ENCODE data around the gene TEAD1.

Gene TEAD1

DNA sequence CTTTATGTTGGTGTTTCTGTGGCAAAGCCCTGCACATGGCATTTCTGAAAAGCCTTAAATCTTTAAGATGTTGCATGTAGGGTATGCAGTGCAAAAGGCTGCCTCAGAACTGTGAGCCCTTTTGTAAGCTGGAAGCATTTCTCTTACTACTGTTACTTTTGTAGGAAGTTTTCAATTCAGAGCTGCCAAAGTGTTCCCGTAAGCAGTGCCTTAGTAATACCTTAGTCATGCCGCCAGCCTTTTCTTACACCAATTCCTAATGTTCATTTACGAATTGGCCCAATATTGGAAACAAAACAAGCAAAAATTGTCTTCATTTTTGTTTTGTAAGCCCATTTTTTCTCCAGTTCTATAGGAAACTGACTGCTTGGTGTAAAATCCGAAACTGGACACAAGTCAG is 267.4 kb downstream of the TEAD1 start:
- TF ChIP-seq POLR2AphosphoS5 (IDR thresholded peaks at IDR 0.05; ENCODE audit: low read depth, low read length) = no peak
- TF ChIP-seq, protein P1, sequence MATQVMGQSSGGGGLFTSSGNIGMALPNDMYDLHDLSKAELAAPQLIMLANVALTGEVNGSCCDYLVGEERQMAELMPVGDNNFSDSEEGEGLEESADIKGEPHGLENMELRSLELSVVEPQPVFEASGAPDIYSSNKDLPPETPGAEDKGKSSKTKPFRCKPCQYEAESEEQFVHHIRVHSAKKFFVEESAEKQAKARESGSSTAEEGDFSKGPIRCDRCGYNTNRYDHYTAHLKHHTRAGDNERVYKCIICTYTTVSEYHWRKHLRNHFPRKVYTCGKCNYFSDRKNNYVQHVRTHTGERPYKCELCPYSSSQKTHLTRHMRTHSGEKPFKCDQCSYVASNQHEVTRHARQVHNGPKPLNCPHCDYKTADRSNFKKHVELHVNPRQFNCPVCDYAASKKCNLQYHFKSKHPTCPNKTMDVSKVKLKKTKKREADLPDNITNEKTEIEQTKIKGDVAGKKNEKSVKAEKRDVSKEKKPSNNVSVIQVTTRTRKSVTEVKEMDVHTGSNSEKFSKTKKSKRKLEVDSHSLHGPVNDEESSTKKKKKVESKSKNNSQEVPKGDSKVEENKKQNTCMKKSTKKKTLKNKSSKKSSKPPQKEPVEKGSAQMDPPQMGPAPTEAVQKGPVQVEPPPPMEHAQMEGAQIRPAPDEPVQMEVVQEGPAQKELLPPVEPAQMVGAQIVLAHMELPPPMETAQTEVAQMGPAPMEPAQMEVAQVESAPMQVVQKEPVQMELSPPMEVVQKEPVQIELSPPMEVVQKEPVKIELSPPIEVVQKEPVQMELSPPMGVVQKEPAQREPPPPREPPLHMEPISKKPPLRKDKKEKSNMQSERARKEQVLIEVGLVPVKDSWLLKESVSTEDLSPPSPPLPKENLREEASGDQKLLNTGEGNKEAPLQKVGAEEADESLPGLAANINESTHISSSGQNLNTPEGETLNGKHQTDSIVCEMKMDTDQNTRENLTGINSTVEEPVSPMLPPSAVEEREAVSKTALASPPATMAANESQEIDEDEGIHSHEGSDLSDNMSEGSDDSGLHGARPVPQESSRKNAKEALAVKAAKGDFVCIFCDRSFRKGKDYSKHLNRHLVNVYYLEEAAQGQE (IDR thresholded peaks at IDR 0.05; ENCODE audit: insufficient read depth in 1 of 2, low read depth in 2 of 2, low read length in 2 of 2) = no peak

DNA sequence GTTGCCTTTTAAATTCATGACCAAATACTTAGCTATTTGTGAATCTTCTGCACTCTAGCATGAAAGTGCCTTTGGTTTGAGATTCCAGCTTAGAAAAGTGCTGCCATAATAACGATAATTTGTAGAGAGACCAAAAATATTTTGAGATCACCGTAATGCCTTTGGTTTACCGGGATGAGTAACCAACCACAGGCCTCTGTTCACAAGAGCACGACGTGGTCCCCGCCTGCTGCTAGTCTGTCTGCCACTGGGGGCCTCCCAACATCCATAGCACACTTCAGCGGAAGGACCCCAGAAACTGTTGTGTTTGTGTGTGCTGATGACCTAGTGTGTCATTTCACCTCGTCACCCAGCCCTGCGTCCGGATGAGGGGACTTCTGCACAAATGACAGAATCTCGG is 267.9 kb downstream of the TEAD1 start:
- no peak for TF ChIP-seq TAF1 (IDR thresholded peaks at IDR 0.05; ENCODE audit: borderline replicate concordance, insufficient read depth, low read length)
- TF ChIP-seq FOXP2 (optimal IDR thresholded peaks at IDR 0.05; ENCODE audit: borderline replicate concordance, extremely low read depth, extremely low read length, insufficient read depth) = no peak
- no peak for TF ChIP-seq SIN3A (IDR thresholded peaks at IDR 0.05; ENCODE audit: borderline replicate concordance, insufficient read depth, low read length)
- no peak for TF ChIP-seq POLR2AphosphoS5 (IDR thresholded peaks at IDR 0.05; ENCODE audit: low read depth, low read length)
- TF ChIP-seq, protein P1 (IDR thresholded peaks at IDR 0.05; ENCODE audit: insufficient read depth in 1 of 2, low read depth in 2 of 2, low read length in 2 of 2) = no peak

DNA sequence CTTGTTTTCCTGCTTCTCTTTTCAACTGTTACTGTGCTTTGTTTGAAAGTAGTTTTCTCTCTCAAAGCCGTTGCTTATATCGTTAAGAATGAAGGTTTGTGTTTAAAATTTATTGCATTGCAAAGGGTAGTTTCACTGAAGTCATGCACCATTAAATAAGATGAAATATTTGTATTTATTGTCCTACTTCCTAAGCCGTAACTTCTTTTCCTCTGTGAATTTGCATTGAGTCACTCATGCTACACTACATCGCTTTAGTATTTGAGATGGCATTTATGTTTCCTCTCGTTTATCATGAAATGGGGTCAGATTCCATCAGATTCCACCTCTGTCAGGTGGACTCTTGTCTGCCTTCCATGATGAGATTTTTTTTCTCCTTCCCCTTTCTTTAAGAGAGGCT is 269.1 kb downstream of the TEAD1 start:
- TF ChIP-seq FOXP2 (optimal IDR thresholded peaks at IDR 0.05; ENCODE audit: borderline replicate concordance, extremely low read depth, extremely low read length, insufficient read depth) (no peak), POLR2AphosphoS5 (IDR thresholded peaks at IDR 0.05; ENCODE audit: low read depth, low read length) (no peak), TAF1 (IDR thresholded peaks at IDR 0.05; ENCODE audit: borderline replicate concordance, insufficient read depth, low read length) (no peak), SIN3A (IDR thresholded peaks at IDR 0.05; ENCODE audit: borderline replicate concordance, insufficient read depth, low read length) (no peak)
- TF ChIP-seq, protein P1 (IDR thresholded peaks at IDR 0.05; ENCODE audit: insufficient read depth in 1 of 2, low read depth in 2 of 2, low read length in 2 of 2) = no peak

DNA sequence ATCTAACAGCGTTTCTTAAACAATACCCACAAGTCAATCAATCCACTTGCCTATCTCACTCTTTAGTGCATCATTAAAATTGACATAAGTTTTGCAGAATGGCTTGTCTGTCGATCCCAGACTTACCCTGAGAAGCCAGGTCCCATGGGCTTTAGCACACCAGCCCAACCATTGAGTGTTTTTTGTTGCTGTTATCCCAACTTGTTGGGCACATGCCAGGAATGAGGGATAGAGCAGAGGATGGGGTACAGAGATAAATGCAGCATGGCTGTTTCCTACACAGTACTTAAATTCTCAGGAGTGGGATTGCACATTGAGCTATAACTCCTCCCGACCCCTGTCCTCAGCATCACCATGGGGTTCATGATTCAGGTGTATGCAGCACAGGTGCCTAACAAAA is 270.7 kb downstream of the TEAD1 start:
- TF ChIP-seq SIN3A (IDR thresholded peaks at IDR 0.05; ENCODE audit: borderline replicate concordance, insufficient read depth, low read length) (no peak; the same call in 1 of the 2 replicates), POLR2AphosphoS5 (IDR thresholded peaks at IDR 0.05; ENCODE audit: low read depth, low read length) (no peak), TAF1 (IDR thresholded peaks at IDR 0.05; ENCODE audit: borderline replicate concordance, insufficient read depth, low read length) (no peak), FOXP2 (optimal IDR thresholded peaks at IDR 0.05; ENCODE audit: borderline replicate concordance, extremely low read depth, extremely low read length, insufficient read depth) (no peak)
- TF ChIP-seq, protein P1 (IDR thresholded peaks at IDR 0.05; ENCODE audit: insufficient read depth in 1 of 2, low read depth in 2 of 2, low read length in 2 of 2) = no peak

DNA sequence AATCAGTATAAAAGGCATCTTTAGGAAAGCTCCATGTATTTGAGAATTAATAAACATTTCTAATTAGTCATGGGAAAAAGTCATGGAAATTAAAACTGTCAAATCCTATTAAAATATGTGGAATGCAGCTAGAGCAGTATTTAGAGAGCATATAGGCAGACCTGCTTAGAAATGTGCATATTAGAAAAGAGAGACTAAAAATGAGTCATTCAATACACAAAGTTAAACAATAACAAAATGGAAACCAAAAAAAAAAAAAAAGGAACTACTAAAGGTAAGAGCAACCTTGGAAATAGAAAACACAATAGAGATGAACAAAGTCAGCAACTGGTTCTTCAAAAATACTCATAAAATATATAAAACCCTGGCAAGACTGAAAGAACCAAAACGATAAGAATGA is 275.2 kb downstream of the TEAD1 start:
- TF ChIP-seq SIN3A (IDR thresholded peaks at IDR 0.05; ENCODE audit: borderline replicate concordance, insufficient read depth, low read length) (no peak), FOXP2 (optimal IDR thresholded peaks at IDR 0.05; ENCODE audit: borderline replicate concordance, extremely low read depth, extremely low read length, insufficient read depth) (no peak), TAF1 (IDR thresholded peaks at IDR 0.05; ENCODE audit: borderline replicate concordance, insufficient read depth, low read length) (no peak), POLR2AphosphoS5 (IDR thresholded peaks at IDR 0.05; ENCODE audit: low read depth, low read length) (no peak)
- TF ChIP-seq, protein P1 (IDR thresholded peaks at IDR 0.05; ENCODE audit: insufficient read depth in 1 of 2, low read depth in 2 of 2, low read length in 2 of 2) = no peak
